GM12874 (cell line): Measurements from ENCODE around the gene MEN1.

Source experiments
- CTCF ChIP-seq: IDR thresholded peaks from 2 replicates; pipeline ENCODE4 v1.5.1; 2011; ENCODE audit warnings: low read depth, mild to moderate bottlenecking, control low read depth, low read length, moderate library complexity; ENCODE audit not compliant: insufficient read depth

MEN1 gene

GRCh38 chr11:64854534-64855502 lies 44.5 kb upstream of the MEN1 start:
- no peak for TF ChIP-seq CTCF

- TF ChIP-seq CTCF, result no peak
Observed at GRCh38 chr11:64854157-64854533, 43.8 kb upstream of the MEN1 start.

GRCh38 chr11:64853709-64854108 lies 43.4 kb upstream of the MEN1 start:
- TF ChIP-seq CTCF, result no peak

DNA sequence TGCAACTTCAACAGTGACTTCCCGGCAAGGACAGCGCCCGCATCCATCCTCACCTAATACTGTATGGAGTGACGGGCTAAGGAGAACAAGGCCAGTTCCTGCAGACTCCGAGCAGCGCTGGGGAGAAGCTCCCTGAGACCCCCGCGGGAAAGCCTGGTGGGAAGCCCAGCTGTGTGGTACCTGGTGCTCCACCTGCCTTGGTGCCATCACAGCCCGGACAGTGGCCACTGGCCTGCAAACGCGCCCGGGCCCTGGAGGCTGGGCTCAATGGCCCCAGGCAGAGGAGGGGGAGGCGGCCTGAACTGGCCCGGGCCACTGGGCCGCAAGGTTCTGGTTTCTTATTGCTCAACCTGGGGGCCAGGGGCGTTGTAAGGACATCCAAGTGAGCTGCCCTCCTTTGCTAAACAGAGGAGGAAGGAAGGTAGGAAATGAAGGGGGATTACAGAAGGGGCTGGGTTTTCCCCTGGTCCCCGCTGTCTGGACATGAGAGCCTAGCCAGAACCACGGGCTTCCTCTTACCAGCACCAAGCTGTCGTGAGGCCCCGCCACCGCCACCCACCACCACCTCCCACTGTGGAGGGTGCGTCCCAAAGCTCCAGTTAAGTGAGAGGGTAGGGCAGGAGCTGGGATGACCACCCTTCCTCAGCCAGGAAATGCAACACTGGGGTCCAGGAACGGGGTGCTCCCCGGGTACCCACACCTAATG lies 42.6 kb upstream of the MEN1 start:
- TF ChIP-seq CTCF, result no peak

- TF ChIP-seq CTCF, result no peak
Observed at GRCh38 chr11:64851831-64852351, 41.5 kb upstream of the MEN1 start.

- TF ChIP-seq CTCF, result peak; percentile 38; the same call in 1 of the 2 replicates
Observed at GRCh38 chr11:64850979-64851567, 40.7 kb upstream of the MEN1 start.

DNA sequence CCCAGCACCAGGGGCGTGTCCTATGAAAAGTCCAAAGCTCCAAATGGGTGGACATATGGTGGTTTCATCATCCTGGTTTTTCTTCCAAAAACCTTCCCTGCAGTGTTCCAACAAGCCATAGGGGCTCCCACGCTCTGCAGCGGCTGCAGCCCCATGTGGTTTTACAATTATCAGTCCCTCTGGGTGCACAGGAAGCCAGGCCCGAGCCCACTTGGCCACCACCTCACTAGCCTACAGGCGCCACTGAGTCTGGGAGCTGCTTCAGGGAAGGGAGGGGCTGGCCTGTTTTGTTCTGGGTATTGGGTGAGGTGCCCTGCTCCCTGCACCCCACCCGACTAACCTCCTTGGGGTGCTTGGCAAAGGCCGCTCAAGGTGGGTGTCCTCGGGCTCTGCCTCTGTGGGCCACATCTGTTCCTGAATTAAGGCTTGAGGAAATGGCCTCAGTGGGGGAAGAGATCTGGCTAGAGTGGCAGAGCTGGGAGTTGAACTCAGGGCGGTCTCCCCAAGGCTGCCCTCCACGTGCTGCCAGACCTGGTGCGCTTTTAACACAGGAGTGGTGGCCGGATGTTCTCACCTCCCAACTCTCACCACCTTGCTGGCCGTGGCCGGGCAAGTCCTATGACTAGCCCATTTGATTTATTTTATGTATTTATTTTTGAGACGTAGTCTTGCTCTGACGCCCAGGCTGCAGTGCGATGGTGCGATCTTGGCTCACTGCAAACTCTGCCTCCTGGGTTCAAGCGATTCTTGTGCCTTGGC lies 39.4 kb upstream of the MEN1 start:
- no peak for TF ChIP-seq CTCF
